Measurements from ENCODE around the gene SCG5. TPM values are rescaled to one million over a fixed set of nuclear protein-coding genes. Genes with fewer than 3 reads are reported as not detected.

The SCG5 gene
- total and polyA plus RNA-seq, 2 of the 13 experiments (the other 11 are each of a cell fraction or from before 2014, with no cell fraction given) = 2.3 to 3.5 TPM

- TF ChIP-seq PBX3 (CRISPR knock-in tag; IDR thresholded peaks at IDR 0.05; ENCODE audit: borderline replicate concordance) (no peak), ZKSCAN5 (CRISPR knock-in tag; IDR thresholded peaks at IDR 0.05) (no peak), ZEB1 (IDR thresholded peaks at IDR 0.05; ENCODE audit: insufficient replicate concordance, low read depth) (no peak), TERF1 (CRISPR knock-in tag; IDR thresholded peaks at IDR 0.05) (no peak), ZNF234 (CRISPR knock-in tag; conservative IDR thresholded peaks at IDR 0.05) (no peak), SOX5 (CRISPR knock-in tag; IDR thresholded peaks at IDR 0.05; ENCODE audit: borderline replicate concordance) (no peak), NCOR1 (IDR thresholded peaks at IDR 0.05; ENCODE audit: borderline replicate concordance, low read length) (no peak), THAP8 (CRISPR knock-in tag; IDR thresholded peaks at IDR 0.05; ENCODE audit: borderline replicate concordance) (no peak)
These were observed 73.8 kb downstream of the SCG5 start (continued) for GRCh38 chr15:32715276-32715675.

GRCh38 chr15:32716216-32716914, 74.9 kb downstream of the SCG5 start:
- ChIA-PET CTCF (ENCODE audit: low intra/inter-chr PET ratio, low total read pairs) (no interaction called here), POLR2A (no interaction called here)
- in situ Hi-C loops (cut with HindIII; ENCODE audit: extremely low pct_ligation_motif_present, low pct_unique_long_range_greater_than_20kb) (loop anchor here (5.0 kb wide), 1 partner anchor 44 kb away; no protein-coding TSS in a partner anchor), intact Hi-C loops (cut with micrococcal nuclease; ENCODE audit: unreplicated experiment) (loop anchor here (5.0 kb wide), 1 partner anchor 39 kb away; no protein-coding TSS in a partner anchor)
- H3K36me3 ChIP-seq (replicated peaks in 1 of 2; ENCODE audit: control insufficient read depth in 1 of 2, insufficient read depth in 2 of 2, low read length in 2 of 2) = no peaks in the 10 kb centered on the region
- TF ChIP-seq ZNF460 (CRISPR knock-in tag; IDR thresholded peaks at IDR 0.05; ENCODE audit: borderline replicate concordance) (no peak), CBX2 (IDR thresholded peaks at IDR 0.05; ENCODE audit: low read depth, low read length) (peak; percentile 65; the same call in 1 of the 2 replicates), CBX2 (CRISPR knock-in tag; IDR thresholded peaks at IDR 0.05; ENCODE audit: low read depth) (no peak)
- no peak overlapping the region for H3K4me2 ChIP-seq (ENCODE audit: low read depth, low read length)
- BruUV-seq (replicated peaks) = no TSS peak
- H2AFZ ChIP-seq (ENCODE audit: low read length) = no peak overlapping the region
- H3K4me1 ChIP-seq (ENCODE audit: insufficient read depth, low read length) = peaks cover 21% of the 10 kb centered on the region
- ATAC-seq = no peak
- no peak for FAIRE-seq
- no peaks in the 10 kb centered on the region for H3K9me3 ChIP-seq (ENCODE audit: low read length)
- H3K27ac ChIP-seq (ENCODE audit: extremely low read length, insufficient read depth, low read length) = no peak overlapping the region
- H3K27me3 ChIP-seq (ENCODE audit: control insufficient read depth in 1 of 2, insufficient read depth in 2 of 2, low read length in 2 of 2) = peaks cover 12 to 57% of the 10 kb centered on the region in 2 experiments
- WGBS (ENCODE audit: low lambda C conversion rate) = 23% methylated on average over 13 of the region's 13 CpGs
- H3K4me3 ChIP-seq (replicated peaks in 1 of 3; ENCODE audit: insufficient read depth in 1 of 3, low read depth in 2 of 3, low read length in 3 of 3) = no peak overlapping the region
- no peaks in the 10 kb centered on the region for H3K79me2 ChIP-seq (ENCODE audit: insufficient read depth, low read length)
- H4K20me1 ChIP-seq (ENCODE audit: insufficient read depth, low read length) = no peaks in the 10 kb centered on the region
- no peak for DNase-seq (ENCODE audit: low spot score)
- no peak overlapping the region for H3K9ac ChIP-seq (ENCODE audit: insufficient read depth, low read depth, low read length)
